NCI-H1092 (cell line): ENCODE results near the gene ACSF3.

Experiments used
- DNase-seq: peaks from one replicate; lab custom pipeline; 2025; lab: John Stamatoyannopoulos, UW

ACSF3 gene

DNA sequence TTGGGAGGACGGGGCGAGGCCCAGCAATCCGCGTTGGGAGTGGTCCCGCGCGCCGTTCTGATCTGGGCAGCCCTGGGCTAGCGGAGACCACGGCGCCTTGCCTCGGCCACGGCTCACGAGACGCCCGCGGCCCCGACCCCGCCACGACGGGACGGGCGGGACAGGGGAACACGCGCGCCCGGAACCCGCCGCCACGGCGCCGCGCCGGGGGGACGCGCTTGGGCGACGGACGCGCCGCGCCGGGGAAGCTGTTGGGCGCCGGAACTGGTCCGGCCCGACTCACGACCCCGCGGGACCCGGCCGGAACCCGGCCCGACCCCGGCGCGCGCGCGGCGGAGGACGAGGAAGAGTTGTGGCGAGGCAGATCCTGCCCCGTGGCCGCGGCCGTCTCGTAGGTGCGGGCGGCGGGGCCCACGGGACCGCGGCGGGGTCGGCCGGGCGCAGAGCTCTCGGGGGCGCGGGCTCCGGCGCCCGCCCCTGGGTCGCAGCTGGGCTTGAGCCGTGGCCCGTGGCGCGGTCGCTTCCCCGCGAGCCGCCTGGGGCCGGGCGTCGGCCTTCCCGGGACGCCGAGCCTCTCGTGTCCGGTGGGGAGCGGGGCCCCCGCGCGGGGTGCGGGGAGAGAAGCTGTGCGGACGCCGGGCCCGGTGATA is at the start of gene ACSF3:
Gene ACSF3 (plus strand): TSS at position 251 of the 650 bp plus-strand sequence. CDS start 6,830 bp downstream, outside the sequence.
- peak; percentile 35 for DNase-seq

DNA sequence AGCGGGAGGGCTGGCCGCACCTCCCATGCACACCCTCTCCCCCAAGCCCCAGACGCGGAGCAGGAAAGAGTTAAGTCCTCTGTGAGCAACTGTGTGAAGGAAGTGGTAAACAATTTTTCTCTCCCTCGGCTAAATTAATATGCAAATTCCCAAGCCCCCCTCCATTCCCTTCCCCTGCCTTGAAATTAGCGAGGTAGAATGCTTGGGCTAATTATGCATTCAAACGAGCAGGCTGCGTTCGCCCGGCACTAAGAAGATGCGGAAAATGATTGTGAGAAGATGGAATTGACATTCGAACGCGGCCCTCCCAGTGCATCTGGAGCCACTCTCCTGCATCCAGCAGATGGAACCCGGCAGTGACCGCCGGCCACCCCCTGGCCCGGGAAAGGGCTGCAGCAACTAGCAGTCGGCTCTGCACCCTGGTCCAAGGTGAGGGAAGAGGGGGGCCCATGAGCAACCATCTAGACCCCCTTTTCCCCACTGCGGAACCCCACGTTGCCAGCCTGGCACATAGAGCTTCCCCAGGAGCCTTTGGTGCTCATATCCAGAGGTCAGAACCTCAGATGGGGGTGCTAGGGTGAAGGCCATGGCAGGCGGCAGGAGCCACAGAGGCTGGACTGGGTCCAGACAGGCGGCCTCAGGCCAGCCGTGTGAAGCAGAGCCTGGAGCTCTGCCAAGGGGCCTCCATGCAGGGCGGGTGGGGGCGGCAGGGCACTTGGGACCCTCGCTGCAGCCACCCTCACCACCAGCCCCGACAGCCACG is 49.1 kb upstream of the ACSF3 start:
- DNase-seq, result peak; percentile 67

GRCh38 chr16:89045181-89045815 is 48.4 kb upstream of the ACSF3 start:
- DNase-seq, result no peak

DNA sequence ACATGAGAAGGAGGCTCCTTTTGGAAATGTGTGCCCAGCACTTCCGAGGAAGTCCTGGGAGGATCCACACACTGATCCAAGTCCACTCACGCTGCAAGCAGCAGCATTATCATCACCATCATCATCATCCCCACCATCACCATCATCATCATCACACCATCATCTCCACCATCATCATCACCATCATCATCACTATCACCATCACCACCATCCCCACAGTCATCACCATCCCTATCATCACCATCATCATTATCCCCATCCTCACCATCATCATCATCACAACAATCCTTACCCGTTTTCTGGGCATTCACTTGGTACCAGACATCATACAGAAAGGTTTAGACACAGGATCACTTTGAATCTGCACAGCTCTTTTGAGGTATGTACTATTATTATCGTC is 47.8 kb upstream of the ACSF3 start:
- no peak for DNase-seq

GRCh38 chr16:89046491-89046890 is 47.2 kb upstream of the ACSF3 start:
- no peak for DNase-seq

DNA sequence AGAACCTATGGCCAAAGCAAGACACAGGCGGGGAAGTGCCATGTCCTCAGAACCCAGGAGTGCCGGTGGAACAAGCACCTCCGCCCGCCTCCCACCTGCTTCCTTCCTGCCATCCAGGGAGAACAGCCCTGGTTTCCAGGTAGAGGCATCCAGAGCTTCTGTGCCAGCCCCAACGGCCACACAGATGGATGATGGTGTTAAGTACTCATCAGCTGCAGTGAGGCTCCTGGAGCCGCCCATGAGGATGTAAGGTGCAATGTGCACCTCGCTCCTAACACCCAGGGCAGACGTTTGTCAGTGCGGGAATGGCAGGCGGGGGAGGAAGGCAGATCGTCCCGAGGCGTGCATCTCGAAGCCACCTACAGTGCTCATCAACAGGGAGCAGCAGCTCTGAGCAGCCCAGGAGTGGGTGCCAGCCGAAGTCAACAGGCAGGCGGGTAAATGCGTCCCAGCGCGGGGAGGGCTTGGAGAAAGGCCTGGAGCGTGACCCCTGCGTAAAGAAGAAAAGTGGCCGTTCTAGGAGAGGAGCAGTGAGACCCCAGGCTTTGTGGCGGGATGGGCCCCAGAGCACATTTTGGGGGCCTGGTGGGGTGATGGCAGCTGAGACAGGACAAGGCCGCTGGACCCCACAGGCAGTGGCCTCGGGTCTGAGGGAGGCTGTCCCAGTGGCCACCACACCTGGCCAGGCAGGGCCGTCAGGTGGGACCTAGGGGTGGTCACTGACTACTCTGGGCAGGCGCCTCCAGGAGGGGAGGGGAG is 46.1 kb upstream of the ACSF3 start:
- no peak for DNase-seq

- no peak for DNase-seq
These were observed 45.4 kb upstream of the ACSF3 start for GRCh38 chr16:89048090-89048725.

DNA sequence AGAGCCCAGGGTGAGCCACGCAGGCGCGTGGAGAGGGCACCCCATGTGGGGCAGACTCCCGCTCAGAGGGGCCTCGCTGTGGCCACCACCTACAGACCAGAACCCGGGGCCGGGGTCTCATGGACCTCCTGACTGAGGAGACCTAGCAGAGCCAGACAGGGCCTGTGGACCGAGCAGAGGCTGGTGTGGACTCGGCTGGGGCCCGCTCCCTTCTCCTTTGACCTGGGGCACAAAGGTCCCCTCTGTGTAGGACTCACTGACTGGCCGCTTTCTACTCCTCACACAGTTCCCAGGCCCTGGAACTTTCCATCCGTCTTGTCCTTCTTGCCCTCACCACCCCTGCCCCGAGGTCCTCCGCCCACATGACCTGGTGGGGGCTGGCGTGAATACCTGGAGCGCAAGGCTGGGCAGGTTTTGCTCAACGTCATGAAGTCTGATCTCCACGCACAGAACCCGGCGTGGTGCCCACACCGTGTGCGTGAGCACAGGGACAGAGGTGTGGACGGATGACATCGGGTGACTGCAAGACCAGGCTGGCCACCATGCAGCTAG is 44.7 kb upstream of the ACSF3 start:
- DNase-seq, result no peak

GRCh38 chr16:89049484-89050118 is 44.1 kb upstream of the ACSF3 start:
- peak; percentile 87 for DNase-seq

DNA sequence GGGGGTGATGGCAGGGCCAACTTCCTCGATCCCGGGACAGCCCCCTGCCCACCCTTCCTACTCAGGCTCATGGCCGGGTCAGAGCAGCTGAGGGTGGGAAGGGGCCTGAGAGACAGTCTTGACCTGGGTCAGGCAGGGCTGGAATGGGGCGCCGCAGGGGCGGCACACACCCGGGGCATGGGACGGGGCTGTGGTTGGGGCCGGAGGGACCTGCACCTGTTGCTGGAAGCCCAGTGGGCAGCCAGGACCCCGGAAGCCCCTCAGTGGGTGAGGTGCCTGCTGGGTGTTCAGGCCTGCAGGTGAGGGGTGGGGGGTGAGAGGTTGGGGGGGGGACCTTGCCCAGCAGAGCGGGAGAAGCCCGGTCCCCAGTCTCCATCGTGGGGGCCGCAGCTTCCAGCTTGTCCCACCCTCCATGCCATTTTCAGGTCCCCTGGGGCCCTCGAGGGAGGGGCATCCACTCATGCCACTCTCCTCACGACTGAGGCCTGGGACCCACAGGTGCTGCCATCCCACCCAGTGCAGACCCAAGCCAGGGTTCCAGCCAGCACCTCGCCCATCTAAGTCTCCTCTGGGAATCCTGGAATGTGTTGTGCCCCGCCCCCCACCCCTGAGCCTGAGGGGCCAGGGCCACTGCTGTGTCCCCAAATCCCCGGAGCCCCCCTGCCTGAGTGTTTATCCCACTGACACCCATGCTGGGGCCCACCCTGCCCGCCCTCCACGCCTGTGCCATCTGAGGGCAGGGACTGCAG is 43.4 kb upstream of the ACSF3 start:
- no peak for DNase-seq

DNA sequence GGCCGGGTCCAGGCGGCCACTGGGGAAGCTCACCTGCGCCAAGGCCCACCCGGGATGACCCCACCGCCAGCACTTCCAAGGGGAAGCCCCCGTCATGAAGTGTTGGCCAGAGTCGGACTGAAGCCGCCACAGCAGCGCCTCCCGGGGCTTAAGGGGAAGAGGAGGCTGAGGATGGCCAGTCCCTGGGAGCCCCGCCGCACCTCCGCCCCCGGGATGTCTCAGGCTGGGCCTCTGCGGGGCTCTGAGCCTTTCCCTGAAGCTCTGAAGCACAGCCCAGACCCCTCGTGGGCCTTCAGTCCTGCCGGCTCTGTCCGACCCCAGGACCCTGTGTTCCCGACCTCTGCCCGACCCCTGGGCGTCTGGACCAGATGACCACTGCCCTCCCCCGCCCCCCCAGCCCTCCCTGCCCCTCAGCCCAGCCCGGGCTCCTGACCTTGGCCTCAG is 42.8 kb upstream of the ACSF3 start:
- no peak for DNase-seq

DNA sequence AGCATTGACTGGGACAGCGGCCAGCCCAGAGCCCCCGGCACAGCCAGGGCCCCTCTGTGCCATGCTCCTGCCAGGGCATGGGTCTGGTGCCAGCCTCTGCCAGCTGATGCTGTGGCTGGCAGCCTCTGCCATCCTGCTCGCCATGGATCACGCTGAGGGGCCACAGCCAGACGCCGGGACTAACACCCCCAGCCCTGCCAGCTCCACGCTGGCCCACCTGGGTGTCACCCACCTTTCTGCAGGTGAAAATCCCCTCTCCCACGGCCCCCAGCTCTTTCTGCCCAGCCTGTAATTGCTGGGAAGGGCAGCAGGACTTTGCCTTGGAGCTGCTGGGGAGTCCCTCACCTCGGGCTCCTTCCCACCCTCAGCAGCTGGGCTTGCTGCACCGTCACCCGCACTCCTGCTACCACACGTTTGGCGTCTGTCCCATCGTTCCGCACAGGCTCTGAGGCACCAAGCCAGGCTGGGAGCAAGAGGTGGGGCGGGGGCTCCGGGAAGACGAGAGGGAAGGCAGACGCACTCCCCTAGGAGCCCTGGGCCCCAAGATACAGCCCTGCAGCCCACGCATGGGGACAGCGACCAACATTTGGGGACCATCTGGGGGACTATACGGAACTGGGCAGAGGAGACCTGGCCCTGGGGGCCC is 42.0 kb upstream of the ACSF3 start:
- DNase-seq, result peak; percentile 42

- no peak for DNase-seq
These were observed 41.3 kb upstream of the ACSF3 start for GRCh38 chr16:89052191-89052889.

DNA sequence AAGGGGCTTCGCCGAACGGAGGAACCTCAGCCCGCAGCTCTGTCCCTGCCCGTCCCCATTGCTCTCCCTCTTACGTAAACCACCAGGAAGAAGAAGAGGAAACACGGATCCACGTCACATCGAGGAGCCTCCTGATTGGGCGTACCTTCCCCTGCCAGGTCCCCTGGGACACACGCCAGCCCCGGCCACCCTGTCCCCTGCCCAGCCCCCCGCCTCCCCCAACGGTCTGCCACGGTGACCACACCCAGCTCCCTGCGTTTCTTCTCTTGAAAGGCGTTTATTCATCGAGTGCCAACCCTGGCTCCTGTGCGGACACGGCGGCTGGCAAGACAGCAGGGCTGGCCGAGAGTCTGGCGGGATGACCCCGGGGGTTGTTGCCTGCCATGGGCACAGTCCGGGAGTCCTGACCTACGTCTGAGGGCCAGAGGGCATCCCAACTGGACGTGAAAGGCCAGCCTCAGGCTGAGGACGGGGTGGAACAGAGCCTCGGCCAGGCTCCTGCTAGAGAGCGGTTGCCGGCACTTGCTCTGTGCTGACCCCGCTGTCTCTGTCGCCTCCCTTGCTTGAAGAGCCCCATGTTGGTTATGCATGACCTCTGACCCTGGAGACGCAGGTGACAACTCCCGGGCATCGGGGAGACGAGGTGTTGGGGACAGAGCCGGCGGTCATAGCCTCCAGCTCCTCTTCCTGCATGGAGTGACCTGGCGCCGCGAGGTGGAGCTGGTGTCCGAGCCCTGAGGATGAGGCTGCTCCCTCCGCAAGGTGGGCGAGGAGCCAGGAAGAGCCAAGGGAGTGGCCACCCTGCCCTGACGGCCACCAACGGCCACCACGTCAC is 40.5 kb upstream of the ACSF3 start:
- DNase-seq, result peak; percentile 68

DNA sequence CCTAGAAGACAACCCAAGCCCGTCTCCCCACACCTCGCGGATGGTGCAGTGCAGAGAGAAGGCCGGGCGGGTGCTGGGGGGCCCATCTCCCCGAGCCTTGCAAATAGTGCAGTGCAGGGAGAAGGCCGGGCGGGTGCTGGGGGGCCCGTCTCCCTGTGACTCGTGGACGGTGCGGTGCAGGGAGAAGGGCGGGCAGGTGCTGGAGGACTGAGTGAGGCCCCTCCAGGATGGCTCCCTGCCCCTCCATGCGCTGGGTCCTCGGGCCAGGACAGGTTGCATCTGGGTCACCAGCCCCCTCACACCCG is 40.0 kb upstream of the ACSF3 start:
- DNase-seq, result no peak

GRCh38 chr16:89054261-89054661 is 39.4 kb upstream of the ACSF3 start:
- no peak for DNase-seq

DNA sequence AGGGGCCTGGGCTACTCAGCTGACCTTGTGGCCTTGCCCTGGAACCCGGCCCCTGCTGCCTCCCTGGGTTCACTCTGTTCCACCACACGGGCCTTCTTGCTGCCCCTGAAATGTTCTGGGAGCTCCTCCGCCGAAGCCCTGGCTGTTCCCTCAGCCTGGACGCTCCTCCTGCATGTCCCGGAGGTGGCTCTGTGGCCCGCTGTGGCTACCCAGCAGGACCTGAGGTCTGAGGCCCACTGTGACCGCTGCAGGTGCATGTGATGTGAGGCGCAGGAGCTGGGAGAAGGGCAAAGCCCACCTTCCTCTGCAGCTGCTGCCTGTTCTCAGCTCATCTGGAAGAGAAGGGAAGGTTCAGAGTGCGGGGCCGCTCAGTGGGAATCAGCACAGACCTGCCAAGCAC is 38.9 kb upstream of the ACSF3 start:
- no peak for DNase-seq

GRCh38 chr16:89055313-89055712 is 38.3 kb upstream of the ACSF3 start:
- no peak for DNase-seq
